ENCODE data around the gene KRTAP10-12. TPM values are rescaled to one million over a fixed set of nuclear protein-coding genes. Genes with fewer than 3 reads are reported as not detected.

Gene KRTAP10-12
- total and polyA plus RNA-seq, 10 of the 15 experiments (the other 5 are each of a cell fraction or from before 2014, with no cell fraction given), result not detected

DNA sequence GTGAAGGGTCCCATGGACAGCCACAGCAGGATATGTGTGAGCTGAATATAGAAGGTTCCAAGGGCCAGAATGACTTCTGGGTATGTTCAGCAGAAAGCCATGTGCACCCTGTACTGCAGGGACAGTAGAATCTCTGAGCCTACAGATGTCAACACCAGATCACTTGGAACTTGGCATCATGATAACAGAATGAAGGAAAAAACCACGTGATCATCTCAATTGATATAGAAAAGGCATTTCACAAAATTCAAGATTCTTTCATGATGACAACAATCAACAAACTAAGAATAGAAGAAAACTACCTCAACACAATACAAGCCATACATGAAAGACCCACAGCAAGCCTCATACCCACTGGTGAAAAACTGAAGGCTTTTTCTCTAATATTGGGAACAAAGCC is 29.4 kb upstream of the KRTAP10-12 start:
- Histone ChIP-seq H3K9ac (ENCODE audit: control insufficient read depth, insufficient read depth, low read length) (no peak overlapping the region), H3K27ac (ENCODE audit: control insufficient read depth, insufficient read depth) (no peak overlapping the region), H3K36me3 (ENCODE audit: control insufficient read depth in 2 of 2, insufficient read depth in 2 of 2, low read length in 1 of 2) (no peaks in the 10 kb centered on the region), H3K79me2 (ENCODE audit: control insufficient read depth, insufficient read depth, low read length) (no peaks in the 10 kb centered on the region), H3K4me1 (ENCODE audit: control insufficient read depth, insufficient read depth, low read length) (no peaks in the 10 kb centered on the region), H2AFZ (ENCODE audit: control insufficient read depth, low read depth, low read length) (no peak overlapping the region), H4K20me1 (ENCODE audit: control insufficient read depth, insufficient read depth) (no peaks in the 10 kb centered on the region), H3K4me2 (ENCODE audit: control insufficient read depth, insufficient read depth) (no peak overlapping the region), H3K27me3 (replicated peaks in 1 of 2; ENCODE audit: control insufficient read depth in 2 of 2, insufficient read depth in 2 of 2, low read length in 1 of 2) (no peaks in the 10 kb centered on the region), H3K9me3 (replicated peaks; ENCODE audit: control insufficient read depth, insufficient read depth, low read length) (no peaks in the 10 kb centered on the region; the same call in 1 of the 3 replicates), H3K4me3 (no peak overlapping the region)
- ChIA-PET RAD21 (ENCODE audit: unreplicated experiment) (no interaction called here), SMC1A (ENCODE audit: uncharacterized antibody, unreplicated experiment) (no interaction called here), POLR2A (no interaction called here), CTCF (no interaction called here)
- TF ChIP-seq MYC (IDR thresholded peaks at IDR 0.05; ENCODE audit: insufficient read depth, insufficient read length, insufficient replicate concordance, low read length, severe bottlenecking), result no peak
- no peak for TF ChIP-seq EZH2 (IDR thresholded peaks at IDR 0.05; ENCODE audit: borderline replicate concordance, control insufficient read depth, low read depth, low read length)
- TF ChIP-seq ZBED1 (IDR thresholded peaks at IDR 0.05; ENCODE audit: borderline replicate concordance), result no peak
- TF ChIP-seq MTA3 (IDR thresholded peaks at IDR 0.05; ENCODE audit: borderline replicate concordance, low read length), result no peak
- TF ChIP-seq PML (IDR thresholded peaks at IDR 0.05; ENCODE audit: low read length), result no peak
- no peak for TF ChIP-seq IKZF2 (IDR thresholded peaks at IDR 0.05)
- TF ChIP-seq, protein P1, sequence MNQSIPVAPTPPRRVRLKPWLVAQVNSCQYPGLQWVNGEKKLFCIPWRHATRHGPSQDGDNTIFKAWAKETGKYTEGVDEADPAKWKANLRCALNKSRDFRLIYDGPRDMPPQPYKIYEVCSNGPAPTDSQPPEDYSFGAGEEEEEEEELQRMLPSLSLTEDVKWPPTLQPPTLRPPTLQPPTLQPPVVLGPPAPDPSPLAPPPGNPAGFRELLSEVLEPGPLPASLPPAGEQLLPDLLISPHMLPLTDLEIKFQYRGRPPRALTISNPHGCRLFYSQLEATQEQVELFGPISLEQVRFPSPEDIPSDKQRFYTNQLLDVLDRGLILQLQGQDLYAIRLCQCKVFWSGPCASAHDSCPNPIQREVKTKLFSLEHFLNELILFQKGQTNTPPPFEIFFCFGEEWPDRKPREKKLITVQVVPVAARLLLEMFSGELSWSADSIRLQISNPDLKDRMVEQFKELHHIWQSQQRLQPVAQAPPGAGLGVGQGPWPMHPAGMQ (IDR thresholded peaks at IDR 0.05; ENCODE audit: borderline replicate concordance), result no peak
- TF ChIP-seq TCF3 (IDR thresholded peaks at IDR 0.05; ENCODE audit: borderline replicate concordance, insufficient read depth, low read depth, low read length), result no peak
- TF ChIP-seq, protein P2, sequence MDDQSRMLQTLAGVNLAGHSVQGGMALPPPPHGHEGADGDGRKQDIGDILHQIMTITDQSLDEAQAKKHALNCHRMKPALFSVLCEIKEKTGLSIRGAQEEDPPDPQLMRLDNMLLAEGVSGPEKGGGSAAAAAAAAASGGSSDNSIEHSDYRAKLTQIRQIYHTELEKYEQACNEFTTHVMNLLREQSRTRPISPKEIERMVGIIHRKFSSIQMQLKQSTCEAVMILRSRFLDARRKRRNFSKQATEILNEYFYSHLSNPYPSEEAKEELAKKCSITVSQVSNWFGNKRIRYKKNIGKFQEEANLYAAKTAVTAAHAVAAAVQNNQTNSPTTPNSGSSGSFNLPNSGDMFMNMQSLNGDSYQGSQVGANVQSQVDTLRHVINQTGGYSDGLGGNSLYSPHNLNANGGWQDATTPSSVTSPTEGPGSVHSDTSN (IDR thresholded peaks at IDR 0.05; ENCODE audit: insufficient replicate concordance, low read depth, low read length), result no peak
- no peak for TF ChIP-seq SKIL (IDR thresholded peaks at IDR 0.05; ENCODE audit: low read depth, poor library complexity, severe bottlenecking)
- TF ChIP-seq SMC3 (IDR thresholded peaks at IDR 0.05; ENCODE audit: borderline replicate concordance, low read length), result no peak
- intact Hi-C loops (cut with micrococcal nuclease; ENCODE audit: unreplicated experiment), result no loop called here
- FAIRE-seq (no peak), ATAC-seq (no peak), DNase-seq (ENCODE audit: low read depth, low spot score) (no peak)
- no TSS peak for BruUV-seq (replicated peaks)
- in situ Hi-C loops (cut with MboI), result no loop called here
- 9% methylated on average over 1 of the region's 1 CpG for WGBS (ENCODE audit: insufficient coverage, insufficient replicate concordance, low lambda C conversion rate, missing lambda C conversion rate)
